GM12874 (cell line): ENCODE results near the gene RGS2.

ENCODE experiments used
- TF ChIP-seq, protein P1 (sequence below): IDR thresholded peaks from 2 replicates; pipeline ENCODE4 v1.5.1; 2011; ENCODE audit warnings: low read depth, mild to moderate bottlenecking, control low read depth, low read length, moderate library complexity; ENCODE audit not compliant: insufficient read depth

Gene RGS2, protein sequence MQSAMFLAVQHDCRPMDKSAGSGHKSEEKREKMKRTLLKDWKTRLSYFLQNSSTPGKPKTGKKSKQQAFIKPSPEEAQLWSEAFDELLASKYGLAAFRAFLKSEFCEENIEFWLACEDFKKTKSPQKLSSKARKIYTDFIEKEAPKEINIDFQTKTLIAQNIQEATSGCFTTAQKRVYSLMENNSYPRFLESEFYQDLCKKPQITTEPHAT

DNA sequence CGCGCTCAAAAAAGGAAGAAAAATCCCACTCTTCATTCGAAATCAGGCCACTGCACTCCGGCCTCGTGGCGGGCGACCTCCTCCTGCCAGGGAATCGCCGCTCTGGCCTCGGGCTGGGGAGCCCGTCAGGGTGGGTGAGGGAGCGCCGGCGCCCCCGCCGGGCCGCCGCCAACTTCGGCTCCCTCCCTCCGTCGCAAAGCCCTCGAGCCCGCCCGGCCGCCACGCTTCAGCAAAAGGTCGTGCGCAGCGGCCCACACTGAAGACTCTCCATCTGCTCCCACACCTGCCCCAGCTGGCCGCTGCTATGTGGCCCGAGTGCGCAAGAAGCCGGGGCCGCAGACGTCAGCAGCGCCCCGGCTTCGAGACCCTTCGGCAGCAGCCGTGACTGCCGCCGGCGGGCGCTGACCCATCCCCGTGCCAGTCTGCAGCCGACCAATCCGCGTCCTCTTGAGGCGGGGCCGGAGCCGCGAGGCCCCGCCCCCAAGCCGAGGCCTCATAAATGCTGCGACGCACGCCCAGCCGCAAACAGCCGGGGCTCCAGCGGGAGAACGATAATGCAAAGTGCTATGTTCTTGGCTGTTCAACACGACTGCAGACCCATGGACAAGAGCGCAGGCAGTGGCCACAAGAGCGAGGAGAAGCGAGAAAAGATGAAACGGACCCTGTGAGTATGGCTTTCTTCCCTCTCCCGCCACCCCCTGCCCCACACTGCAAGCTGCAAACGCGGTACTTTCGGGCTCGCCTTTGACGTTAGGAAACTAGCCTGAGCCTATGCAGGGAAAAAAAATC, at the start of gene RGS2:
TSS of gene RGS2 (plus strand) at position 522 of the 789 bp plus-strand sequence. CDS start at position 555, 33 bp downstream.
- TF ChIP-seq, protein P1, sequence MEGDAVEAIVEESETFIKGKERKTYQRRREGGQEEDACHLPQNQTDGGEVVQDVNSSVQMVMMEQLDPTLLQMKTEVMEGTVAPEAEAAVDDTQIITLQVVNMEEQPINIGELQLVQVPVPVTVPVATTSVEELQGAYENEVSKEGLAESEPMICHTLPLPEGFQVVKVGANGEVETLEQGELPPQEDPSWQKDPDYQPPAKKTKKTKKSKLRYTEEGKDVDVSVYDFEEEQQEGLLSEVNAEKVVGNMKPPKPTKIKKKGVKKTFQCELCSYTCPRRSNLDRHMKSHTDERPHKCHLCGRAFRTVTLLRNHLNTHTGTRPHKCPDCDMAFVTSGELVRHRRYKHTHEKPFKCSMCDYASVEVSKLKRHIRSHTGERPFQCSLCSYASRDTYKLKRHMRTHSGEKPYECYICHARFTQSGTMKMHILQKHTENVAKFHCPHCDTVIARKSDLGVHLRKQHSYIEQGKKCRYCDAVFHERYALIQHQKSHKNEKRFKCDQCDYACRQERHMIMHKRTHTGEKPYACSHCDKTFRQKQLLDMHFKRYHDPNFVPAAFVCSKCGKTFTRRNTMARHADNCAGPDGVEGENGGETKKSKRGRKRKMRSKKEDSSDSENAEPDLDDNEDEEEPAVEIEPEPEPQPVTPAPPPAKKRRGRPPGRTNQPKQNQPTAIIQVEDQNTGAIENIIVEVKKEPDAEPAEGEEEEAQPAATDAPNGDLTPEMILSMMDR = no peak

DNA sequence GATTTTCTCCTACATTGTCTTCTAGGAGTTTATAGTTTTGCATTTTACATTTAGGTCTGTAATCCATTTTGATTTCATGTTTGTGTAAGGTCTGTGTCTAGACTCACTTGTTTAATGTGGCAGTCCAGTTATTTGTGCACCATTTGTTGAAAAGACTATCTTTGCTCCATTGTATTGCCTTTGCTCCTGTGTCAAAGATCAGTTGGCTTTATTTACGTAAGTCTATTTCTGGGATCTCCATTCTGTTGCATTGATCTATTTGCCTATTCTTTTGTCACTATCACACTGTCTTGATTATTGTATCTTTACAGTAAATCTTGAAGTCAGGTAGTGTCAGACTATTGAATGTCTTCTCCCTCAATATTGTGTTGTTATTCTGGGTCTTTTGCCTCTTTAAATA, 49.7 kb upstream of the RGS2 start:
- TF ChIP-seq, protein P1 = no peak

DNA sequence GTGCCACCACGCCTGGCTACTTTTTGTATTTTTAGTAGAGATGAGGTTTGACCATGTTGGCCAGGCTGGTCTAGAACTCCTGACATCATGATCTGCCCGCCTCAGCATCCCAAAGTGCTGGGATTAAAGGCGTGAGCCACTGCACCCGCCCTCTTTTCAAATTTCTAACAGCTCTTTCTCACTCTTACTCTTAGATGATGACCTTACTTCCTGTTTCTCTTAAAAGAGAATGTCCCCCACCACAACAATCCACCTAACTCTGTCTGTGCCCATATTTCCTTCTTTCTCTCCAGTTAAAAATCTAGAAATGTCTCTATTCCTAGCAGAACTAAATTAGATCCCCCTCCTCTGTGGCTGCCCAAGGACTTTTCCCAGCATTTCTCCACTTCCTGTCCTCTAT, 46.6 kb upstream of the RGS2 start:
- TF ChIP-seq, protein P1 = no peak

DNA sequence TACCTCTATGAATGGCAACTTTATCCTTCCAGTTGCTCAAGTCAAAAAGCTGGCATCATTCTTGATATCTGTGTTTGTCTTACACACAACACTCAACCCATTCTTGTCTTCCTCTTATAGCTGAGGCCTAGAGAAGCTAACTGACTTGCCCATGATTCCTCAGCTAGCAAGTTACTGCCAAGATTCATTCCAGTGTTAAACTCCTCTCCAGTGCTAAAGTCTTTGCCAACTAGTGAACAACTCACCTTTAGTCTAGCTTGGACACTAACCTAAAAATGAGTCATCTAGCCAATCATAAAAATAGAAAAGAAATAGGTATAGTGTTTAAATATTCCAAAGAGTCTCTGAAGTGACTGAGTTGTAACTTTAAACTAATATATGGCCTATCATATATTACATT, 45.6 kb upstream of the RGS2 start:
- TF ChIP-seq, protein P1 = no peak

DNA sequence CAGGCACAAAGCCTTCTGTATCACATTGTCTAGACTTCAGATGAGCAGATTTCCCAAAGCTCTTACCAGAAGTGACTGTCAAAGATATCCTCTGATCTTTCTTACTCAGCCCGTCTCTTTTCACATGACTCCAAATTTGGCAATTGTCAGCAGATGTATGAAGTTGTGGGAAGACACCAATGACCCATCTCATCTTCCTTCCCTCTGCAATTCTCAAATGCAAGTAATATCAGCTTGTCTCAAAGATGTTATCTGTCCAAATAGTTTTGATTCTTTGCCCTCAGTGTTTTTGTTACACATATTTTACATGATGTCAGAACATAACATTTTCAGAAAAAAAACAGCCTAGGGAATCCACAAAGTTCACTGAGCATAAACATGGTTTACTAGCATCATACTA, 45.1 kb upstream of the RGS2 start:
- TF ChIP-seq, protein P1 = no peak

DNA sequence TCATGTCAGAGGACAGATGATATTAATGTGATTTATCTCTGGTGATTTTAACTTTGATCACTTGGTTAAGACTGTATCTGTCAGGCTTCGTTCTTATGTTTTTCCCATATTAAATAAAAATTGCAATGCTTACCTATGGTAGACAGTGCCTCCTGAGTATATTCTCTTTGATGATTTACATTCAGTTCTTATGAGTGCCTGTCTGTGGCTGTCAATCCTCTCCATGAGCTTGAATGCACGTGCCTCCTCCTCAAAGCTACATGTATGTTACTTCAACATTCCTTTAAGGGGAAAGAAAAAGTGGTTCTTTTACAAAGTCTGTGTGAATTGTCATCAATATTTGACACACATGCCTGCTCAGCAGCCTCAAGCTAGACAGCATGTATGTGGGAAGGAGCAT, 44.2 kb upstream of the RGS2 start:
- TF ChIP-seq, protein P1 = no peak

DNA sequence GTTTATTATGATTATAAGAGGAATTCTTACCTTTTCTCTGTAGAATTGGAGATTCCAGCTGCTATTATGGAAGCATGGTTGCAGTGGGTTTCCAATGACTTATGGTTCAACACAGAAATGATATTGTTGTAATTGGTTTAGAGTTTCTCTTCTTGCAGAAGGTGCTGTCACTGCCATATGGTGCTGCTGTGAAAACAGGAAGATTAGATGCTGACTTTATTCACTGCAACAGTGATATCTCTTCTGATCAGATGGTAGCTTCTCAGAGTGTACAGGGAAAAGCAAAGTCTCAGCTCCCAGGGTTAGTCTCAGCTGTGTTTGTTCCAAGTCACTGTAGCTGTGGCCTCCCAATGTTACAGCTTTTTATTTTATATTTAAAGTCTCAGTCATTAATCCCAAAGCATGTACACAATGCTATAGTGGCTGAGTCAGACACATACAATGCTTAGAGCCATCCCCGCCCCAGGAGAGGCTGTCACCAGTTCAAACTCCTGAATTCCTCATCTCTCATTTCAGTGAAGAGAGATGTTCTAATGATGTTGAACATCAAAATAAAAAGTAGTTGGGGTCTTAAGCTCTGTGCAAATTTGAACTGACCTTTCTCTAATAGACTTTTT, 42.7 kb upstream of the RGS2 start:
- TF ChIP-seq, protein P1 = no peak
